Epidermal melanocyte (primary cell): ENCODE measurements around the gene LRRC25.

ENCODE experiments used
- DNase-seq: peaks from one replicate; pipeline ENCODE4 v3.0.0; 2011; ENCODE audit warnings: low spot score; ENCODE audit not compliant: insufficient read length

LRRC25 gene

GRCh38 chr19:18435842-18436670, 38.6 kb upstream of the LRRC25 start:
- DNase-seq, result no peak

GRCh38 chr19:18435178-18435841, 37.9 kb upstream of the LRRC25 start:
- no peak for DNase-seq

- DNase-seq, result no peak
These were observed 37.2 kb upstream of the LRRC25 start for GRCh38 chr19:18434411-18435175.

GRCh38 chr19:18433735-18434398, 36.4 kb upstream of the LRRC25 start:
- DNase-seq, result no peak

- DNase-seq, result no peak
These were observed 35.7 kb upstream of the LRRC25 start for GRCh38 chr19:18433015-18433691.

- DNase-seq, result no peak
These were observed 35.0 kb upstream of the LRRC25 start for GRCh38 chr19:18432275-18433014.

GRCh38 chr19:18431351-18432197, 34.2 kb upstream of the LRRC25 start:
- DNase-seq, result no peak

GRCh38 chr19:18430417-18431144, 33.2 kb upstream of the LRRC25 start:
- DNase-seq, result no peak

DNA sequence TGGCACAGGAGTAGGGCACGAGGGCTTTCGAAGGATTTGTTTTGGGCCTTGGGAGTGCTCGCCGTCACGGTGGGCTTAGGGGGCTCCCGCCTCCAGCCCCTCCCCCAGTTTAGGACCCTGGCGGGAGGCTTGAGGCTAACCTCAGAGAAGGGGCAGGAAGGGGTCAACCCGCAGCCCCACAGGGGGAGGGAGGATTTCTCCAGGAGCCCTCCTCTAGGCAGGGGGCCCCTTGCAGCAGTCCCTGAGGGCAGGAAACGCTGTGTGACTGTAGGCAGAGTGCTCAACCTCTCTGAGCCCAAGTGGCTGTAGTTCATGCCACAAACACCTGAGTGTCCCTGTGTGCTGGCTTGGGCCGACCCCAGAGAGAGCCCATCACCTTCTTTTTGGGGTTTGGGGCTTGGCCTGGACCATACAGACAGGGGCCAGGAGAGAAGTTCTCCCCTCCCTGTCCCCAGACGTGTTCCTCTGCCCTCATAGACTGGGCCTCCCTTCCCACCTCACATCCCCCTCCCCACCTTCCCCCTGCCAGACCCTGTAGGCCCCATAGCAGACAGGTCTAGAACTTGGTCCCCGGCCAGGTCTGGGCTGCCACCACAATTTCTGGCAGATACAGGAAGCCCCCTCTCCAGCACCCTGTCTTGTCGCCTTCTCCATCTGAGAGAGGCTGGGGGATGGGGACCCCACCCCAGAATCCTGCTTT, 32.4 kb upstream of the LRRC25 start:
- DNase-seq, result no peak

- peak; percentile 77 for DNase-seq
These were observed 31.6 kb upstream of the LRRC25 start for GRCh38 chr19:18428787-18429674.

- no peak for DNase-seq
These were observed 30.9 kb upstream of the LRRC25 start for GRCh38 chr19:18428173-18428786.

GRCh38 chr19:18427743-18428113, 30.3 kb upstream of the LRRC25 start:
- no peak for DNase-seq

DNA sequence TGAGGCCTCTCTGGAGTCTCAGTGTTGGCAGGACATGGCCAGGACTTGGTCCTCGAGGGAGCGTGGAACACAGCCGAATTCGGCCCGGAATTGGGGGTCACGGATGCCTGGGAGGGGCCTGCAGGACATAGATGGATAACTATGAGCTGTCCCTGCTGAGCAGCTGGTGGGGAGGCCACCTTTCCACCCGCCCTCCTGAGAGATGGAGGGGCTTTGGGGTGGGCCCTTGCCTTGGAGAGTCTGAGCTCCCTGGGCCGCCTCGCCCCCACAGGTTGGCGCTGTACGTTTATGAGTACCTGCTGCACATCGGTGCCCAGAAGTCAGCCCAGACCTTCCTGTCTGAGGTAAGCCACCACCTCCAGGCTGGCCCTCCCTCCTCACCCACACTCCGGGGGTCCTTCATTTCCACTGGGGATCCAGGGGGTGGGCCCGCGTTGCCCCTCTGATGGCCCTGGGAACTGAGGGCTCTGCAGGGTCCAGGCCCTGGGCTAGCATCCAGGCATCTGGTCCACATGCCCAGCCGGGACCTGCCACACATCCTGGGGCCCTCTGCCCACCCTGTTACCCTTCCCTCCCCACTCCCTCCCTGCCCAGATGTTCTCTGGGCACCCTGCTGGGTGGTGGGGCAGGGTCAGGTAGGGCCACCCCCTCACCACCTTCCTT, 29.8 kb upstream of the LRRC25 start:
- no peak for DNase-seq

DNA sequence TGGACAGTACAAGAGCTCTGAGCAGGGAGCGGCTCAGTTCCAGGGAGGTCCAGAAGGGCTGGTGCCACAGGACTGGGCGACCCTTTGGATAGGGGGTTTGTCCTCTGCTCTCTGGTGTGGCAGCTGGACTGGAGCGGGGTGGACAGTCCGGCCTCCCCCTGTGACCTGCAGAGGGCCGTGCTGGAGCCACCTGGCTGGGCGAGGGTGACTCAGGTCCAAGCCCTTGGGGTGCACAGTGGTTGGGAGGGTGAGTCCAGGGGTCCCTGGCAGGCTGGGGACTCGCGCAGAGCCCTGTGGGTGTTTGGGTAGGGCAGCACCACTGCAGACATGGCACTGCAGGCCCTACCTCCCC, 29.0 kb upstream of the LRRC25 start:
- DNase-seq, result no peak

- DNase-seq, result no peak
These were observed 28.3 kb upstream of the LRRC25 start for GRCh38 chr19:18425515-18426415.
